ENCODE results near the gene TH. TPM values are rescaled to one million over a fixed set of nuclear protein-coding genes. Genes with fewer than 3 reads are reported as not detected.

TH gene
- total RNA-seq (2012; rRNA removed), result under 0.01 TPM in 1 of 2 replicates, not detected in the other

DNA sequence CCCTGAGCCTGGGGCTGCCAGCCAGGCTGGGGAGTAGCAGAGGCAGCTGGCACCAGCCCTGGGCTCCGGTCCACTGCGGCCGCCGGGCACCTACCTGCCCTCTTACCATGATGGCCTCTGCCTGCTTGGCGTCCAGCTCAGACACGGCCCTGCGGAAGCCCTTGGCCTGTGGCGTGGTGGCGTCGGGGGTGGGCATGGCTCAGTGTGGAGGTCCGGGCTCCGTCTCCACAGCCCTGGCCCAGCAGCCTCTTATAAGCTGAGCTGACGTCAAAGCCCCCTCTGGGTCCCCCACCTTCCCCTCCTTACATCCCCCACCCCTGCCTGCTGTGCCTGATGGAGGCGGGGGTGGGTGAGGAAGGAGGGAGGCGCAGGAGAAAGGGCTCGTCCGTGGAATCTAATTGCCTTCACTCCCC is at the start of gene TH:
TSS of gene TH (minus strand) at position 225 of the 413 bp plus-strand sequence. CDS start at position 196, 29 bp downstream.
- Histone ChIP-seq H3K9ac (ENCODE audit: low read depth, low read length) (no peak within 1 kb of the TSS), H3K4me2 (ENCODE audit: low read length) (no peak within 1 kb of the TSS), H3K4me3 (ENCODE audit: low read length) (no peak within 1 kb of the TSS), H3K27me3 (ENCODE audit: control insufficient read depth, insufficient read depth, low read length) (peaks cover 13% of the 10 kb centered on the region), H3K4me1 (ENCODE audit: control insufficient read depth, insufficient read depth, low read length) (peaks cover 15% of the 10 kb centered on the region), H3K9me3 (replicated peaks; ENCODE audit: low read length) (no peaks in the 10 kb centered on the region), H3K36me3 (ENCODE audit: insufficient read depth, low read length) (no peaks in the 10 kb centered on the region)

DNA sequence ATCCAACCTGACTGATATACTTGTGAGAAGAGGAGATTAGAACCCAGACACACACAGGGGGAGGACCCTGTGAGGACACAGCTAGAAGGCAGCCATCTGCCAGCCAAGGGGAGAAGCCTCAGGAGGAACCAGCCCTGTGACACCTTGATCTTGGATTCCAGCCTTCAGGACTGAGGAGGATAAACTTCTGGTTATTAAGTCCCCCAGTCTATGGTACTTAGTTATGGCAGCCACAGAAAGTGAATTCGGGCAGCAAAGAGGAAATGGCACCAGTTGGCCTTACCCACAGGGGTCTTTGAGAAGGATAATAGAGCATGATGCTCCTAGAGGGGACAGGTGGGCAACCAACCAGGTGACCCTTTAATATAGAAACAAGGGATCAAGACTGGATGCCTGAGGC is 49.4 kb upstream of the TH start:
- H3K4me3 ChIP-seq (ENCODE audit: low read length), result no peak overlapping the region
- H3K36me3 ChIP-seq (ENCODE audit: insufficient read depth, low read length), result no peaks in the 10 kb centered on the region
- no peak overlapping the region for H3K9ac ChIP-seq (ENCODE audit: low read depth, low read length)
- H3K27me3 ChIP-seq (ENCODE audit: control insufficient read depth, insufficient read depth, low read length), result peaks cover 77% of the 10 kb centered on the region
- no peaks in the 10 kb centered on the region for H3K9me3 ChIP-seq (replicated peaks; ENCODE audit: low read length)
- H3K4me1 ChIP-seq (ENCODE audit: control insufficient read depth, insufficient read depth, low read length), result no peaks in the 10 kb centered on the region
- H3K4me2 ChIP-seq (ENCODE audit: low read length), result no peak overlapping the region

DNA sequence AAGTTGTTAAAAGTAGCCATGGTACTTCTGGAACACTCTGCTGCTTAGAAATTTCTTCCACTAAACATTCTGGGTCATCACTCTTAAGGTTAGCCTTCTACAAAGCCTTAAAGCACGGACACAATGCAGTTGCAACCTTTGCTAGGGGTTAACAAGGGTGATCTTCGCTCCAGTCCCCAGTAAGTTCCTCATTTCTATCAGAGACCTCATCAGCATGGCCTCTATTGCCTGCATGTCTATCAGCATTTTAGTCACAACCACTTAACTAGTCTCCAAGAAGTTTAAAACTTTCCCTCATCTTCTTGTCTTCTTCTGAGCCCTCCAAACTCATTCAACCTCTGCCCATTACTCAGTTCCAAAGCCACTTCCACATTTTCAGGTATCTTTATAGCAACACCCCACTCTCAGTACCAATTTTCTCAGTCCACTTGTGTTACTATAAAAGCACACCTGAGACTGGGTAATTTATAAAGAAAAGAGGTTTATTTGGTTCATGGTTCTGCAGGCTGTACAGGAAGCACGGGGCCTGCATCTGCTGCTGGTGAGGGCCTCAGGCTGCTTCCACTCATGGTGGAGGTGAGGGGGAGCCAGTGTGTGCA is 48.7 kb upstream of the TH start:
- Histone ChIP-seq H3K4me2 (ENCODE audit: low read length) (no peak overlapping the region), H3K4me1 (ENCODE audit: control insufficient read depth, insufficient read depth, low read length) (no peaks in the 10 kb centered on the region), H3K4me3 (ENCODE audit: low read length) (no peak overlapping the region), H3K27me3 (ENCODE audit: control insufficient read depth, insufficient read depth, low read length) (peaks cover 77% of the 10 kb centered on the region), H3K36me3 (ENCODE audit: insufficient read depth, low read length) (no peaks in the 10 kb centered on the region), H3K9ac (ENCODE audit: low read depth, low read length) (no peak overlapping the region), H3K9me3 (replicated peaks; ENCODE audit: low read length) (no peaks in the 10 kb centered on the region)

DNA sequence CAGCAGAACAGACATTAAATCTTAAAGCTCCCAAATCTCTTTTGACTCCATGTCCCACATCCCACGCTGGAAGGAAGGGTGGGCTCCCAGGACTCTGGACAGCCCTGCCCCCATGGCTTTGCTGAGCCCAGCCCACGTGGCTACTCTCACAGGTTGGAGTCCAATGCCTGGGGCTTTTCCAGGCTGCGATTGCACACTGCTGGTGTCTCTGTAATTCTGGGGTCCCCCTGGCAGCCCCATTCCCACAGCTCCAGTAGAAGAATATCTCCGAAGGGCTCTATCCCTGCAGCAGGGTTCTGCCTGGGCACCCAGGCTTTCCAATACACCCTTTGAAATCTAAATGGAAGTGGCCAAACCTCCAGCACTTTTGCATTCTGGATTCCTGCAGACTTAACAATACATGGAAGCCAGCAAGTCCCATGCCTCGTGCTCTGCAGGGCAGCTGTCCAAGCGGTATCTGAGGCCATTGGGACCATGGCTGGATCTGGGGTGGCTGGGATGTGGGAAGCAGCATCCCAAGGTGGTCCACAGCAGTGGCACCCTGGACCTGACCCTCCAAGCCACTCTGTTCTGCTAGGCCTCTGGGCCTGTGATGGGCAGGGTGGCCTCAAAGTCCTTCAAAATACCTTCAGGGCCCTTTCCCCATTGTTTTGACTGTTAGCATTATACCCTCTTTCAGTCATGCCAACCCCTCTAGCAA is 47.9 kb upstream of the TH start:
- peaks cover 83% of the 10 kb centered on the region for H3K27me3 ChIP-seq (ENCODE audit: control insufficient read depth, insufficient read depth, low read length)
- no peaks in the 10 kb centered on the region for H3K36me3 ChIP-seq (ENCODE audit: insufficient read depth, low read length)
- H3K4me1 ChIP-seq (ENCODE audit: control insufficient read depth, insufficient read depth, low read length), result no peaks in the 10 kb centered on the region
- H3K4me2 ChIP-seq (ENCODE audit: low read length), result no peak overlapping the region
- no peak overlapping the region for H3K9ac ChIP-seq (ENCODE audit: low read depth, low read length)
- H3K4me3 ChIP-seq (ENCODE audit: low read length), result no peak overlapping the region
- no peaks in the 10 kb centered on the region for H3K9me3 ChIP-seq (replicated peaks; ENCODE audit: low read length)

DNA sequence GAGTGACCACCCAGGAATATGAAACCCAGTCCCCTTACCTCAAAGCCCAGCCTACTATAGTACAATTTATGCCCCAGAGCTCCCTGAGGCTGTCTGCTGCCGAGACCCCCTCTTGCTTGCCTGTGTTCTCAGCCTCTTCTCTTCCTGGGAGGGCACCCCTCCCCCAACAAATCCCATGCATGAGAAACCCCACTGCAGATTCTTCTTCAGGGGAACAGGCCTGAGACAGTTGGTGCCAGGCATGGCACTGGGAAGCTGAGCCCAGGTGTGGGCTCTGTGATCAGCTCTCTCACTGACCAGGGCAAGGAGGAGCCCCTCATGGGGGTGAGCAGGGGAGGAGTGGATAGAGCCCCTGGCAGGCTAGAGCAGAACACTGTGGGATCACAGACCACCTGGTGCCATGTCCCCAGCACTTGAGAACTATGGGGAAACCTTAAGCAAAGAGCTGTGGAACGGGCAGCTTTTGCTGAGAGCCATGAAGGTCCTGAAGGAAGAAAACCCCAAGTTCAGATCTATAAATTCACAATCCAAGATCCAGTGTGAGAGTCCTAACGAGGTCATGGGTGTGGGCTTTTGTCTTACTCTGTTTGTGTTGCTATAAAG is 46.5 kb upstream of the TH start:
- no peak overlapping the region for H3K4me3 ChIP-seq (ENCODE audit: low read length)
- H3K27me3 ChIP-seq (ENCODE audit: control insufficient read depth, insufficient read depth, low read length), result peaks cover 83% of the 10 kb centered on the region
- H3K9me3 ChIP-seq (replicated peaks; ENCODE audit: low read length), result no peaks in the 10 kb centered on the region
- H3K4me1 ChIP-seq (ENCODE audit: control insufficient read depth, insufficient read depth, low read length), result no peaks in the 10 kb centered on the region
- no peak overlapping the region for H3K9ac ChIP-seq (ENCODE audit: low read depth, low read length)
- H3K36me3 ChIP-seq (ENCODE audit: insufficient read depth, low read length), result no peaks in the 10 kb centered on the region
- no peak overlapping the region for H3K4me2 ChIP-seq (ENCODE audit: low read length)

DNA sequence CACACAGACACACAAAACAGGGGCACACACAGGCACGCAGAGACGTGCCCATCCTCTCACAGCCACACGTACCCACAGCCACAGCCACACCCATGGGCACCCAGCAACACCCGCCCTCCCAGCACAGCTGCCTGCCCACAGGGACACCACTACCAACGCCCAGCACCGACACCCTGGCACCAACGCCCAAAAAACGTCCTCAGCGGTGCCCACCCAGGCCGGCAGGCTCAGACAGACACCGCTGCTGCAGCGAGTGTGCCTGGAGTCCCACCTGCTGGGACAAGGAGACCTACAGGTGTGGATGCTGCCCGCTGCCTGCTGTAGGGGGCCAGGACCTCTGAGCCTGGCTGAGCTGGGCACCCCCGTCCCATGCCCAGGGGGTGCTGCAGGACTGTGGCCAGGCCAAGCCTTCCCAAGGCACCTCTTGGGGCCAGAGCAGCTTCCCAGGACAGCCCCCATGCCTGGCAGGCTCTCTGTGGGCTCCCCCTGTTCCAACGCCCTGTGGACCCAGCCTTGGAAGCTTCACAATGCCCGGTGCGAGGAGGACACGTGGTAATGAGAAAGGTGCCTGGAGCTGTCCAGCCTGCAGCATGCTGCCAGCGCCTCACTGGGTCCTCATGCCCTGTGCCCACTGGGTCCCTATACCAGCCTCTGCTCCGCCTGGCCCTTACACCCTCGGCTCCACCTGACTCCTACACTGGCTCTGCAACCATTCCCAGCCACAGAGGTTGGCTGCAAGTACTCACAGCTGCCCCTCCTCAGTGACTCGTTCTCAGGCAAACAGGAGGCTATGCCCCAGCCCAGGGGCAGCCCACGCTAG is 45.8 kb upstream of the TH start:
- H3K4me1 ChIP-seq (ENCODE audit: control insufficient read depth, insufficient read depth, low read length), result no peaks in the 10 kb centered on the region
- H3K9me3 ChIP-seq (replicated peaks; ENCODE audit: low read length), result no peaks in the 10 kb centered on the region
- H3K27me3 ChIP-seq (ENCODE audit: control insufficient read depth, insufficient read depth, low read length), result peaks cover 80% of the 10 kb centered on the region
- H3K4me3 ChIP-seq (ENCODE audit: low read length), result no peak overlapping the region
- H3K4me2 ChIP-seq (ENCODE audit: low read length), result no peak overlapping the region
- no peak overlapping the region for H3K9ac ChIP-seq (ENCODE audit: low read depth, low read length)
- H3K36me3 ChIP-seq (ENCODE audit: insufficient read depth, low read length), result no peaks in the 10 kb centered on the region

DNA sequence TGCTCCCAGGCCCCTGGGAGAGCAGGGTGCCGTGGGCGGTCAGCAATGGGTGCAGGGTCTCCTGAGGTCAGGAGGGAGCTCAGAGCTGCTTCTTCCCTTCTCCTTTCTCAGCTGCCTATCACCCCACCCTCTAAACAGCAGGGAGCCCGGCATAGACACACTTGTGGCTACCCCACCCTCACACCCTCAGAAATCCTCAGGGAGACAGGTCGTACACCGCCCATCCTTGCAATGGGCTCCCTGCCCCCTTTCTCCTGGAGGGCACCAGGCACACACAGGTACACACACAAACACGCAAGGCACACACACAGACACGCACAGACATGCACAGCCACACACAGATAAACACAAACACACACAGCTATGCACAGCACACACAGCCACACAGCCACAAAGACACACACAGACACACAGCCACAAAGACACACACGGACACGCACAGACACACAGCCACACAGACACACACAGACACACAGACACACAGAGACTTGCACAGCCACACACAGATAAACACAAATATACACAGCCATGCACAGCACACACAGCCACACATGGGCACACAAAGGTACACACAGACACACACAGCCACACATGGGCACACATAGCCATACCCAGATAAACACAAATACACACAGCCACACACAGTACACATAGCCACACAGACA is 44.9 kb upstream of the TH start:
- Histone ChIP-seq H3K4me3 (ENCODE audit: low read length) (no peak overlapping the region), H3K27me3 (ENCODE audit: control insufficient read depth, insufficient read depth, low read length) (peaks cover 74% of the 10 kb centered on the region), H3K36me3 (ENCODE audit: insufficient read depth, low read length) (no peaks in the 10 kb centered on the region), H3K9ac (ENCODE audit: low read depth, low read length) (no peak overlapping the region), H3K4me2 (ENCODE audit: low read length) (no peak overlapping the region), H3K9me3 (replicated peaks; ENCODE audit: low read length) (no peaks in the 10 kb centered on the region), H3K4me1 (ENCODE audit: control insufficient read depth, insufficient read depth, low read length) (no peaks in the 10 kb centered on the region)

DNA sequence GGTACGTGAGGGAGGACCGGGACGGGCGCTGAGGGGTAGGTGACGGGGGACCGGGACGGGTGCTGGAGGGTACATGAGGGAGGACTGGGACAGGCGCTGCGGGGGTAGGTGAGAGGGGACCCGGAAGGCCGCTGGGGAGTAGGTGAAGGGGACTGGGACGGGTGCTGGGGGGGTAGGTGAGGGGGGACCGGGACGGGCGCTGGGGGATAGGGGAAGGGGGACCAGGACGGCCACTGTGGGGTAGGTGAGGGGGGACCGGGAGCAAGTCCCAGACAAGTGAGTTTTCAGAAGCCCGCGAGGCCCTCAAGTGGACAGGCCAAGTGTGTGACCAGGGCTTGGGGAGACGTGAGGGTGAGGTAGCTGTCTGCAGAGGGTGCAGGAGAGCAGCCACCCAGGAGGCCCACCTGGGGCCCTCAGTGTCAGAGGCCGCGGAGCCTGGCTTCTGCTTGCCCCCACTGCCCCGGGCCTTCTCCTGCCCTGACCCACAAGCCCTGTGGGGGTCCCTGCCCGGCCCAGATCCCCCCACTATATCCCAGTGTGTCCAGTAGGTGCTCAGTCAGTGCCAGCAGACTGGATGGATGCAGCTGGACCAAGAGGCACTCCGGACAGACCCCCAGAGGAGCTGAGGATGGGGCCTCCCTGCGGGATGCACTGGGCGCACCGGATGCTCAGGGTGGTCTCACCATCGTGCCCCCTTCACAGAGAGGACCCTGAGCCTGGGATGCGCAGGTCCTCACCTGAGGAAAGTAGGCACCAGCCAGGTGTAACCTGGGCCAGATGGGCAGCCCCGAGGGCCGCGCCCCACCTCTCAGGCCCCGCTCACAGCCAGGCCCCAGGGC is 44.2 kb upstream of the TH start:
- Histone ChIP-seq H3K9me3 (replicated peaks; ENCODE audit: low read length) (no peaks in the 10 kb centered on the region), H3K27me3 (ENCODE audit: control insufficient read depth, insufficient read depth, low read length) (peaks cover 75% of the 10 kb centered on the region), H3K4me3 (ENCODE audit: low read length) (no peak overlapping the region), H3K36me3 (ENCODE audit: insufficient read depth, low read length) (no peaks in the 10 kb centered on the region), H3K4me1 (ENCODE audit: control insufficient read depth, insufficient read depth, low read length) (no peaks in the 10 kb centered on the region), H3K4me2 (ENCODE audit: low read length) (no peak overlapping the region), H3K9ac (ENCODE audit: low read depth, low read length) (no peak overlapping the region)

DNA sequence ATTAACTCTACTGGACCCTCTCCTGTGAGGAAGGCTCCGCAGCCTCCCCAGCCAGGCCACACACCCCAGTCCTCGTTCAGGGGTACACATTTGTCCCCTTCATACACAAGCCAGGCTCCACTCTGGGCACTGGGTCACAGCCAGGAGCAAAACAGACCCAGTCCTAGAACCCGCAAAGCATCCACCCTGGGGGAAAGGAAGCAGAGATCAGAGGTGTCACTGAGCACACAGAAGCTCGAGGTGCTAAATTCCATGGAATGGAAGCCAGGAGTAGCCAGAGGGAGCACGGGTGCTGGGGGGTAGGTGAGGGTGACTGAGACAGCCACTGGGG is 43.6 kb upstream of the TH start:
- Histone ChIP-seq H3K36me3 (ENCODE audit: insufficient read depth, low read length) (no peaks in the 10 kb centered on the region), H3K27me3 (ENCODE audit: control insufficient read depth, insufficient read depth, low read length) (peaks cover 74% of the 10 kb centered on the region), H3K9me3 (replicated peaks; ENCODE audit: low read length) (no peaks in the 10 kb centered on the region), H3K4me3 (ENCODE audit: low read length) (no peak overlapping the region), H3K4me1 (ENCODE audit: control insufficient read depth, insufficient read depth, low read length) (no peaks in the 10 kb centered on the region), H3K4me2 (ENCODE audit: low read length) (no peak overlapping the region), H3K9ac (ENCODE audit: low read depth, low read length) (no peak overlapping the region)

DNA sequence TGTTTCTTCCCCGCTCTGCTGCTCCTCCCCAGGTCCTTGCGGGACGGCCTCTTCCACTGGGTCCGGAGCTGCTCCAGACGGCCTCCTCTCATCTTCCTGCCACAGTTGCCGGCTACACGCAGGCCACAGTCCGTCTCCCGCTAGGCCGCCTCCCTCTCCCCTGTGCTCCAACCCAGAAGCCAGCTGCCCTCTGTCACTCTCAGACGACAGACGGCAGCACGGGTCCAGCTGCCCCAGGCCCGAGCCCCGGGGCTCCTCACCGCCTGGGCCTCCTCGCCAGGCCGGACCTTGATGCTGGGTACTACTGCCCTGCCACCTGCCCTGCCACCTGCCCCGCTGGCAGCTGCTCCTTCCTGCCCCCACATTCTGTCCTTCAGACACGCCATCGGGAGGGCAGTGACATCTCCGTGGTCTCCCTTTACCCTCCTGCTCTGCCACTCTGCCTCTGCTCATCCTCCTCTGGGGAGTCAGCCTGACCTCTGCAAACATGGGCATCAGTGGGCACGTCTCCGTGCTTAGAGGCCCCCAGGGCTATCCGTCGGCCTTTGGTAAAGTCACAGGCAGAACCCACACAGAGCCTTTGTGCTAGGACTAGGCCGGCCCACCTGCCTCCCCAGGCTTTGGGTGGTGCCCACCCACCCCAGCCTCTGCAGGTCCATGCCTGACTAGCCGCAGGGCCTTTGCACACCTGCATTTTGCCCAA is 43.1 kb upstream of the TH start:
- H3K4me3 ChIP-seq (ENCODE audit: low read length), result no peak overlapping the region
- no peak overlapping the region for H3K9ac ChIP-seq (ENCODE audit: low read depth, low read length)
- H3K9me3 ChIP-seq (replicated peaks; ENCODE audit: low read length), result no peaks in the 10 kb centered on the region
- H3K36me3 ChIP-seq (ENCODE audit: insufficient read depth, low read length), result no peaks in the 10 kb centered on the region
- H3K4me2 ChIP-seq (ENCODE audit: low read length), result no peak overlapping the region
- H3K27me3 ChIP-seq (ENCODE audit: control insufficient read depth, insufficient read depth, low read length), result peaks cover 70% of the 10 kb centered on the region
- H3K4me1 ChIP-seq (ENCODE audit: control insufficient read depth, insufficient read depth, low read length), result no peaks in the 10 kb centered on the region
